HG03066 (cell line): ENCODE data around the gene PLA2G12A.

ENCODE experiments used
- ATAC-seq: cut with Tn5 transposase; IDR thresholded peaks from one replicate; pipeline ENCODE4 v1.9.1; 2021; ENCODE audit warnings: low read depth; ENCODE audit not compliant: unreplicated experiment

Gene PLA2G12A

DNA sequence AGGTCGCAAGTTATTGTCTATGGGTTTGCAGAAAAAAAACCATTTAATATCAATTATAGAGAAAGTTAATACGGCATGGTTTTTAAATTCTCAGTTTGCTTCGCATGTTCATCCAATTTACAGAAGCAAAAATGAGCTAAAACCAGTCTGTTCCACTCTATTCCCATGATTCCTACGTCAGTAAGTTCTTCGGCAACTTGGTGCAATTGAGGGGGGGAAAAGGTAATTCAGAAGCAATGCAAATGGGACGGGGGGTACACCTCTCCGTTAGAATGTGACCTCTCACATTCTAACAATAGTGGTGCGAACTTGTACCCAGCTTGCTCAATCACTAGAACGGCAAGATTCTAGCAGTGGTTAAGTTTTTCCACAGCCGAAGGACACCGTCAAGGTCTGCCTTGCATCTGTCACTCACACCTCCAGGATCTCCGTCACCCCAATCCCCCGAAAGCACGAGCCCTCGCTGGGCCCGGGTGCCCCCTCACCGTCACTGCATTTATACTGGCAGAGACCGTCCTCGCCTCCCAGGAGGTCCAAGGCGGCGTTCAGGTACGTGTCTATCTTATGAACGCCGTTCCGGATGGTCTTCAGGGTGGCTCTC is 653 bp downstream of the PLA2G12A start:
- no peak for ATAC-seq

DNA sequence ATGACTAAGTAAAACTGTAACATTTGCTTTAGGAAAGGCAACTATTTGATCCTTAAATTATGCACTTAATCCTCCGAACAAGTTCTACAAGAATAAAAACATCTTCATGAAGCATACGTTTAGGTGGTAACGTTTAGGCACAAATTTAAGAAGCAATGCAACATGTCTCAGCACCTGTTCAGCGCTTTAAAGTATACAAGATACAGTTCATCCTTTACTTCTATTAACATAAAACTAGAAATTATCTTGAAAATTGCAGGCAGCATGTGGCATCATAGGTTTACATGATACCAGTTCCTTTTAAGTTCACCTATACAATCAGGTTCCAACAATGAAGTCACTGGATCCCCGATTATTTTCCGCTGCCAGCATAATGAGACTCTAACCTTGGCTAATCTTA is 1.5 kb downstream of the PLA2G12A start:
- ATAC-seq: no peak

GRCh38 chr4:109723110-109723509 is 6.8 kb downstream of the PLA2G12A start:
- no peak for ATAC-seq

DNA sequence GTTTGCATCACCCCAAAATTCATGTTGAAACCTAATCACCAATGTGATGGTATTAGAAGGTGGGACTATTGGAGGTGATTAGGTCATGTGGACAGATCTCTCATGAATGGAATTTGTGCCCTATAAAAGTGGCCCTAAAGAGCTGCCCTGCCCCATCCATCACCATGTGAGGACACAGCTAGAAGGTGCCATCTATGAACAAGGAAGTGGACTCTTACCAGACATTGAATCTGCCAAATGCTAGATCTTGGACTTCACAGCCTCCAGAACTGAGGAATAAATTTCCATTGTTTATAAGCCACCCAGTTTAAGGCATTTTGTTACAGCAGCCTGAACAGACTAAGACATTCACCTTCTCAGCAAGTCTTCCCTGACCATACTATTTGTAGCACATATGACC is 7.5 kb downstream of the PLA2G12A start:
- ATAC-seq: no peak

- ATAC-seq: no peak
Observed at GRCh38 chr4:109721033-109721432, 8.8 kb downstream of the PLA2G12A start.

DNA sequence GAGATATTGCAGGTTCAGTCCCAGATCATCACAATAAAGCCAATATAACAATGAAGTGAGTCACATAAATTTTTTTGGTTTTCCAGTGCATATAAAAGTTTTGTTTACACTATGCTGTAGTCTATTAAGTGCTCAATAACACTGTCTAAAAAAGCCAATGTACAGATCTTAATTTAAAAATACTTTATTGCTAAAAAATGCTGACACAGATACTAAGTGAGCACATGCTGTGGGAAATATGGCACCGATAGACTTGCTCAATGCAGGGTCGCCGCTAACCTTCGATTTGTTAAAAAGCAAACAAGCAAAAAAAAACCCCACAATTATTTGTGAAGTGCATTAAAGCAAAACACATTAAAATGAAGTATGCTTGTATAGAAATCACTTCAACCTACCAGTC is 10.3 kb downstream of the PLA2G12A start:
- ATAC-seq: no peak

DNA sequence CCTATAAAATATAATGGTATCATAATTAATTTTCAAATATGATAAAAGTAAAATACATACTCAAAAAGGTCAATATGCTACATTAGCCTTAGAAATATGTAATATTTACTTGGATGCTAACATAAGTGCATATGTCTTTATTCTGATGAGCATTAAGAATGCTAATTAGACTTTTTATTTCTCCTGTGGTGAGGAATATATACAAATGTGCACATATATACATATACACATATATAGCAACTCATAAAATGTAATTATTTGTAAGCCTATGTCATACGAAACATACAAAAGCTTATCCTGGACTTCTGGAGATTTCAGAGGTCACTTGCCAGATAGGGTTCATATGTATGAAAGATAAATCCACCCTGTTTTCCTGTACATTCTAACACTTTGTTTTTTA is 11.1 kb downstream of the PLA2G12A start:
- ATAC-seq: no peak

DNA sequence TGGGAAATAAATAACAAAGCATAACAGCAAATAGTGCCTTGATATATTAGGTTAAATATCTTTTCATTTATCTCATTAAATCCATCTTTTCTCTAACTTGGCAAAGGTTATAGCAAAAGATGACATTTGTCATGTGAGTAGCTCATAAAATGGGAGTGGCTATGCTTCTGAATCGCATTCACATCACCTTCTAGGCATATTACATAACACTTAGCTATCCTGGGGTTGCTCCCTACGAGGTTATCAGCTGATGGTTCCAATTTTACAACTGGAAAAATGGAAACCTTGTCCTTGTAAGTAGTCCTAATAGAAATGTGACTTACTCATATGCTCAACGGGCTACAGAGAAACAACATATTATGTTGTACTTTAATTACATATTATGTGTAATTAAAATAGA is 16.4 kb downstream of the PLA2G12A start:
- no peak for ATAC-seq

- ATAC-seq: peak; percentile 94
Observed at GRCh38 chr4:109708990-109709389, 20.9 kb downstream of the PLA2G12A start.

DNA sequence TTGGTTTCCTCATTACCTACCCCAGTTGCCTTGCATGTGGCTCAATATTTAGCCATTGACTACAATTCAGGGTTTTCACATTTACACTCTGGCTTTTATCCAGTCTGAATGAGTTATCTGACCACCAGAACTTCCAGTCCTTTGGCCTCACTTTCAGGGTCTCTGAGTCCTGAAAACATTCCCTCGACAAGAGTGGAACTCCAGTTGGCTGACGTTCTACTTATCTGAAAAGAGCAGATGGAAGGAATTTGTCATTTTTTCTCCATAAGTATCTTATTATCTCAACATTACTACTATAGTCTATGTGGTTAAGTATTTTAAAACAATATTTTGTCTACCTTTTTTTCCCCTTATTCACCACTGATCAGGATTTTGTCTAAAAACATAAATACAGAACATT is 21.4 kb downstream of the PLA2G12A start:
- no peak for ATAC-seq

GRCh38 chr4:109703664-109704361 is 26.1 kb downstream of the PLA2G12A start:
- ATAC-seq: no peak

DNA sequence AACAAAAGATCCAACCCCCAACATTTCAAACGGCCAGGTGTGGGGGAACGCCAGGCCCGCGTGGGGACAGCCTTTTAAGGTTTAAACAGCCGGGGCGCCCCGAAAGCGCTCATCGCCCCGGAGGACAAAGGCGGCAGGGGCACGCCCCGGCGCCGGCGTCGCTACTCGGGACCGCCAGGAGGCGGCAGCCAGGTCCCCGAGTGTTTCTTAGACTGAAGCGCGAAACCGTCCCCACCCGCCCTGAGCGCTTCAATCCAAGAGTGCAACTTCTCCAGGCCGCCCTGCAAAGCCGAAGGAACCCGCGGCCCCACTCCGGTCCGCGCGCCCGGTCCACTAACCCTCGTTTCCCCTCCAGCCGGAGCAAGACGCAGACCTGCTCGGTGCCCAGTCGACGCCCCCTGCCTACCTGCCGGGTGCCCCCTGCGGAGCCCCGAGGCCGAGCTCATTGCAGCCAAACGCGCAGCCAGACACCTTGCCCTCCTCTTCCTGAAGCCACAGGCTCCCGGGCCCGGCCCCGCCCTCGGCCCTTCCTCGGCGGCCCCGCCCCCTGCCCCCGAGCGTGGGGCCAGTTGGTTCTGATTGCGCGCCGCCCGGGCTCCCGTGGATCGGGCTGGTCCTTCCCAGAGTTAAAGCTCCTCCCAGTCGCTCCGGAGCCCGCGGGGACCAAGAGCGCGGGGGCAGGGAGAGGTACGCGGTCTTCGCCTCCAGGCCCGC is 26.8 kb downstream of the PLA2G12A start, which contains the start of gene CASP6:
TSS of gene CASP6 (minus strand) at position 496 of the 714 bp plus-strand sequence. CDS start at position 446, 50 bp downstream.
- ATAC-seq: peak; percentile 77

GRCh38 chr4:109701566-109702410 is 28.1 kb downstream of the PLA2G12A start:
- ATAC-seq: no peak

DNA sequence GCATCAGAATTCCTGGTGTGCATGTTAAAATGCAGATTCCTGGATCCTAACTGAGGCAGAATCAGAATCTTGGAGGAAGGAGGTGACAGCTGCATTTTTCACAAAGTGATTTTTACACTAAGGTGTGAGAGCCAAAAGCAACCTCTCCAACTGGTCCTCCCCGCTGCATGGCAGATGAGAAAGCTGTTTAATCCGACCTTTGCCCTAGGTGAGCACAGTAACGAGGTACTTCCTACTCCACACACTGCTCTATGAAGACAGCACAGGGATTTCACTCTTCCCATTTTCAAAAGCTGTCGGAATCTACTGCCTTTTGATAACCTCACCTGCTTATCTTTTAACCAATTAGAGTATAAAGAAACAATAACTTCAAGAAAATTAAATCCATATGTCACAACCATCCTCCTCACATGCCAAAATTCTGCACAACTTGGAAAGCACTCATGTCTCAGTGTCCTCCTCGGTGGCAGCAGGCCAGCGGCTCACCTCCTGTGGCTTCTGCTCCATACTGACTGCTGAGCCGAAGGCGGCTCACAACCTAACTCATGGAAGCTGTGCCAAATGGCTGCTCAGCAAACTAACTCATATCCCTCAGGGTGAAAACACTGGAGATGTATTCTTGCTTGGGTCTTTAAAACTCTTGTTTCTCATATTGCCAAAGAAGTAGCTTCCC is 30.2 kb downstream of the PLA2G12A start:
- no peak for ATAC-seq

- ATAC-seq: no peak
Observed at GRCh38 chr4:109698656-109699055, 31.2 kb downstream of the PLA2G12A start.

DNA sequence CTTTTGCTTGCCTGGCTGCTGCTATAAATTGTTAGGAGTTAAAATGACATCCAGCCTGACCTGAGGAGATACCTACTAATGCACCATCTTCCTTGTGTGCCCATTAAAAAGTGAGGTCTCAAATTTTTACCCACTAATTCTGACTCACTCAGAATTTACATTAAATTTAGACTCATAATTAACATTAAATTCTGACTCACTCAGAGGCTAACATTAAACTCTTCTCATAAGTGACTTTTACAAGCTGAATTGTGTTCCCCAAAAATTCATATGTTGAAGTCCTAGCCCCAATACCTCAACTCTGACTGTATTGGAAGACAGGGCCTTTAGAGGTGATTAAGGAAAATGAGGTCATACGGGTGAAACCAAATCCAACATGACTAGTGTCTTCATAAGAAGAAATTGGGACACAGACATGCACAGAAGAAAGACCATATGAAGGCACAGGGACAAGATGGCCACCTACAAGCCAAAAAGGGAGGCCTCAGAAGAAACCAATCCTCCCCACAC is 38.4 kb downstream of the PLA2G12A start:
- ATAC-seq: no peak

GRCh38 chr4:109690690-109691410 is 39.0 kb downstream of the PLA2G12A start:
- peak; percentile 86 for ATAC-seq

- ATAC-seq: no peak
Observed at GRCh38 chr4:109684727-109685126, 45.1 kb downstream of the PLA2G12A start.

GRCh38 chr4:109683621-109684253 is 46.1 kb downstream of the PLA2G12A start:
- ATAC-seq: no peak
